Duodenal mucosa (tissue), 2 donors: ENCODE data around the gene OR4F3.
"Not testable (repeated sequence)": the region's sequence is repeated elsewhere in the genome, so short reads cannot be mapped to it uniquely, and the experiment has no call there.

Experiments
- H3K27ac ChIP-seq: one replicate; pipeline ENCODE4 v1.7.0; 2013; ENCODE audit warnings: low read depth, low read length
- H3K27me3 ChIP-seq, 2 donors: one replicate each; pipeline ENCODE4 v1.7.0; 2013; ENCODE audit warnings: low read length in 2 of 2, control low read depth in 1 of 2; ENCODE audit not compliant: insufficient read depth in 2 of 2, control insufficient read depth in 1 of 2
- H3K36me3 ChIP-seq, 2 donors: one replicate each; pipeline ENCODE4 v1.7.0; 2013; ENCODE audit warnings: low read length in 2 of 2, control low read depth in 1 of 2; ENCODE audit not compliant: insufficient read depth in 2 of 2, control insufficient read depth in 1 of 2
- H3K4me1 ChIP-seq, 2 donors: one replicate each; pipeline ENCODE4 v1.7.0; 2013; ENCODE audit warnings: low read length in 2 of 2, control low read depth in 1 of 2; ENCODE audit not compliant: insufficient read depth in 2 of 2, control insufficient read depth in 1 of 2
- H3K4me3 ChIP-seq, 2 donors: one replicate each; pipeline ENCODE4 v1.7.0; 2013; ENCODE audit warnings: low read length in 2 of 2, low read depth in 1 of 2
- H3K9ac ChIP-seq, 2 donors: one replicate each; pipeline ENCODE4 v1.7.0; 2013; ENCODE audit warnings: low read length in 2 of 2, low read depth in 1 of 2
- H3K9me3 ChIP-seq, 2 donors: one replicate each; pipeline ENCODE4 v1.7.0; 2013; ENCODE audit warnings: low read length in 2 of 2, control low read depth in 1 of 2; ENCODE audit not compliant: control insufficient read depth in 1 of 2

Gene OR4F3

GRCh38 chr5:181366968-181367367 lies at the start of gene OR4F3:
TSS of gene OR4F3 (plus strand) at chr5:181367268.
- not testable (repeated sequence) for H3K4me3 ChIP-seq, H3K9ac ChIP-seq, H3K4me1 ChIP-seq, H3K27me3 ChIP-seq, H3K36me3 ChIP-seq, H3K9me3 ChIP-seq, H3K27ac ChIP-seq
